Activated CD4-positive, alpha-beta T cell treated with anti-CD3 and anti-CD28 coated beads, Interleukin-2, Interleukin-6, amounts not matched to agents 100 ng/mL and 50 ng/mL, durations not matched to agents 16 hours and 8 hours (primary cell): ENCODE measurements around the gene SMYD3.
"Not testable (repeated sequence)": the region's sequence is repeated elsewhere in the genome, so short reads cannot be mapped to it uniquely, and the experiment has no call there.

ENCODE experiments used
- DNase-seq: peaks from one replicate; pipeline ENCODE4 v3.0.0-alpha.2; 2020

The SMYD3 gene

DNA sequence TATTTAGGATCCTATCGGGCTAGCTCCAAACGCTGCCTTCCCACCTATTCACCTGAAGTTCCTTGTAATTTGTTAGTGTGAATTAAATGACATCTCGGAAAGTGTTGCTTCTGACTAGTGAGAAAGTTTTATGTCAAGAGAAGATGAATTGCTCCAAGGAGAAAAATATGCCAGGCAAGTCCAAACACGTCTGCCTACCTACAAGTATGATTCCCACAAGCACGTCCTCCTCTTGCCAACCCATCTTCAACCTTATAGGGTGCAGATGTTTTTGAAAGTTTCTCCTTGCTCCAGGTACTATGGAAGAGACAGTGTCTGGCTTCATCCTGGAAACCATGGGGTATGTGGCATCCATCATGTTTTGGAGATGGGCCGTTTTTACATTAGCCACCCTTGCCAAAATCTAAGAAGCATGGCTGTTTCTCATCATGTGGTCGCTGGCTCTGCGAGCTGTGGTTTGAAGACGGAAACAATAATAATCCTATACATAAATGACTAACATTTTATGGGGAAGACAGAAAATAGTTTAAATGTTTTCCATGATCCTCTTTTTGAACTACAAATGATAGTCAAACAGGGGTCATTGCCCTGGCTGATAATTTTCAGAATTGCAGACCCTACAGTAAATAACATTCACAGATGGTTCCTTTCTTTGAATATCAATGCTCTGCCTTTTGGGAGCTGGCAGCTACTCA lies 505.8 kb downstream of the SMYD3 start:
- no peak for DNase-seq

DNA sequence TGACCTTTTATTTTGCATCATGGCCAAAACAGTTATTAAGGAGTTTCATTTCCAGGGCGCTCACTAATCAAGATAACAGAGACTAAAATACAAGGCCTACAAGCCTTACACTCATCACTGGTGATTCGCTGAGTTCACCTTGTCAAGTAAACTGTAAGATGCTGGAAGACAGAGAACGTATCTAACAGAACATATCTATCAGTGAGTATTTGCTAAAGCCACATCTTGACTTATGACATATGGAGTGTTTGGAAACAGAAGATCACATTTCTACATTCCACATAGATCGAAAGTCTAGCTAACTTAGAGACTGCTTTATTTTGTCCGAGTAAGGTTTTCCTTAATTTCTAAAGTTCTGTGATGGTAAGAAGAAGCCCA lies 506.5 kb downstream of the SMYD3 start:
- no peak for DNase-seq

DNA sequence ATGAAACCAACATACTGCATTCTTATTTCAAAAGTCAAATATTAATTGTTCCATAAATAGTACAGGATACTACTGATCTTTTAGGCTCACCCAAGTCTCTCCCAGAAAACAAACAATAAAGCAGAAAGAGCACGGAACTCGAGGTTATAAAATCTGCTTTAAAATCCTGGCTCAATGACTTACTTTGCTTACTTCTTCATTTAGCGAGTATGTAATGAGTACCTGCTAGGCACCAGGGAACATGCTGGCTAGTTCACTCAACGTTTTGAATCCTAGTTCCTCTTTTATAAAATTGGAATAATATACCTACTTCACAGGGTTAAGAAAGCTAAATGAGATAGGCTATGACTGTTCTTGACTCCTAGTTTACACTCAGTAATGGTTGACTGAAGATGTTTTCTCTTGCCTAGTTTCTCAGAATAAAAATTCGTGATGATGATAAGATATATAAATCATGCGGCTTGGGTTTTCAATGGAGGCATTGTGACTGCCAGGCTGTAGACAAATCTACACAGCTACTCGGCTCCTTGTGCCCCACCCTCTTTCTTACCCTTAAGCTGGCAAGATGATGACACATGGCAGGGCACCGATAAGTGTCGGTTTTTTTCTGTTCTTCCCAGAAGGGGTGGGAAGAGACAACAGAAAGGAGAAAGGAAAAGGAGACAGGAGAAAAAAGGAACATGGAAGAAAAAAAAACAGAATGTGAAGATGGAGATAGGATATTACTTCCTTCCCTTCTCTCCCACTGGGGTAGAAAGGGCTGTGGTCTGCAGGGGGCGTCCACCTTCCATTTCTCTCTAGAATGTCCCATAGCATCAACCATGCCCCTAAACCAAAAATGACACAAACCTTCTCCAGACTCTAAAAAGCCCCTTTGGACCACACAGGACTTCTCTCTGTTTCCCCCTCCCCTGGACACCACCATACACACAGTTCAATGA lies 507.1 kb downstream of the SMYD3 start:
- DNase-seq = no peak

DNA sequence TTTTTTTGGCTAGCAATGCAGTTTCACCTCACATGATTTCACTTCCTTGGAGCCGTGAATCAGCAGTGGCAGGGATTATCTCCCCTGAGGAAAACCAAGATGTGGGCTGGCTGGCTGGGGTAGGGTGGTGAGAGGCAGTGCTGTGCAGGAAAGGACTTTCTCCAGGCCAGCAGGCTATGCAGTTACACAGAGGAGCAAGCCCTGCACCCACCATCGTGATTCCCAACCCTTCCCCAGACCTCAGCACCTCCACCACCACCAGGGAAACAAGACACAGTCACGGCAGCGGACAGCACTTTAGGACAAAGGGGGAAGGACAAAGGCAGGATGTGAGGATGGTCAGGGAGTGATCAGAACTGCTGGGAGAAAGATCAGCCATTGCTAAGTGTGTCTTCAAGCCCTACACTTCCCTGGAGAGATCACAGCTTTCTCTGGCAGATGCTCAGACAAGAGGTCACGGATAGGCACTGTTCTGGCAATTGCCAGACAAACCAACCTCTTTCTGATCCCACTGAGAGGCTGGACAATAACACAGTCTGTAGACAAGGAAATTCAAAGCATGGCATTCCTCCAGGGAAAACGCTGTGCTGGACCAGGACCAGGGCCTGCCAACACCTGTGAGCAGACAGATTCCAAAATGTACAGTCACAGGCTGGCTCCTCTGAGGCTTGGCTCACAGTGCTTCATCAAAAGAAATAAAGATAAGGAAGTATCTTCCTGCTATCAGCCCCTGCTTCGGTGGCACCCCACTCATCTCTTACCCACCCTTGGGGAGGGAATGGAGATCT lies 509.4 kb downstream of the SMYD3 start:
- DNase-seq = no peak

DNA sequence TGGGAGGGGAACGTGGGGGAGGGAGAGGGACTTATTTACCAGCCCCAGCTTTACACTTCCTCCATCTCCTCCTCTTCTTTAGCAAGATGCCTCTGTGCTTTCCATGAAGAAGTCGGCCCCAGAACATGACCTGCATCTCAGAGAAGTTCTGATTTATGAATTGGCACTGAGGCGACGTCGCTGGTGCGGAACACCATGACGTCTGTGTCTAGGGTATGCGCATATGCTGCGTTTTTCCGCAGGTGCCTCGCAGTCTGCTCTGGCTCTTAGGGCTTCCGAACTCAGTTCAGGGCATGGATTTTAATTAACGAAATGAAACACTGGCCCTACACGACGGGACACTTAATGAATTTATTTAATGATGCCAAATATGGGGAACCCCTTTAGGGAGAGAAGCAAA lies 510.3 kb downstream of the SMYD3 start:
- no peak for DNase-seq

DNA sequence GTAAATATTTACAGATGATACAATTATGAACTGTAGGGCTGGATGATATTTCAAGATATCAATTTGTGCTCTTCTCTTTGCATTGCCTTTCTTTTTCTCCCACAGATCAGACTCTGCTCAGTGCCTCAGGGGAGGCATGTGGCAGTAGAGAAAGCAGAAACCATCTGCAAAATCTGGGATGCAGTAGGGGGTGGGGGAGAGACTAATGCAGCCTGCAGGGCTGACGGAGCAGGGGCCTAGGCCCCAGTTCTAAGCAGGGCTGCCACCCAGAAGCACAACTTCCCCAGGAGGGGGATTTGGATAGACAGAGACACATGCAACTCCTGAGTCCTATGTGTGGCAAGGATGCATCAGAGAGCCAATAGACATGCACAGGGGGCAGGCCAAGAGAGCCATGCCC lies 511.6 kb downstream of the SMYD3 start:
- no peak for DNase-seq

DNA sequence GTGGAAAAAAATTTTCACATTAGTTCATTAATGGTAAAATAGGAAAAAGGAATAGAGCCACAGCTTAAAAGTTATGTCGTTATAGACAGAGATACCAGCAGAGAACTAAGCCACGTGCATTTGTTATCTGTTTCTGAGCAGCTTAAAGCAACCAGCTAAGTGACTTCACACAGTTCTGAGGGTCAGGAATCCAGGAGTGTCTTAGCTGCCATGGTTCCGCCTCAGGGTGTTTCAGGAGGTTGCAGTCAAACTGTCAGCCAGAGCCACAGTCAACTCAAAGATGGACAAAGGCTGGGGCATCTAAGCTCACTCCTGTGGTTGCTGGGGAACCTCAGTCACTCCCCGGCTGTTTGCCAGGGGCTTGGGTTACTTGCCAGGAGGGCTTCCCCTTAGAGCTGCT lies 515.8 kb downstream of the SMYD3 start:
- DNase-seq = no peak

DNA sequence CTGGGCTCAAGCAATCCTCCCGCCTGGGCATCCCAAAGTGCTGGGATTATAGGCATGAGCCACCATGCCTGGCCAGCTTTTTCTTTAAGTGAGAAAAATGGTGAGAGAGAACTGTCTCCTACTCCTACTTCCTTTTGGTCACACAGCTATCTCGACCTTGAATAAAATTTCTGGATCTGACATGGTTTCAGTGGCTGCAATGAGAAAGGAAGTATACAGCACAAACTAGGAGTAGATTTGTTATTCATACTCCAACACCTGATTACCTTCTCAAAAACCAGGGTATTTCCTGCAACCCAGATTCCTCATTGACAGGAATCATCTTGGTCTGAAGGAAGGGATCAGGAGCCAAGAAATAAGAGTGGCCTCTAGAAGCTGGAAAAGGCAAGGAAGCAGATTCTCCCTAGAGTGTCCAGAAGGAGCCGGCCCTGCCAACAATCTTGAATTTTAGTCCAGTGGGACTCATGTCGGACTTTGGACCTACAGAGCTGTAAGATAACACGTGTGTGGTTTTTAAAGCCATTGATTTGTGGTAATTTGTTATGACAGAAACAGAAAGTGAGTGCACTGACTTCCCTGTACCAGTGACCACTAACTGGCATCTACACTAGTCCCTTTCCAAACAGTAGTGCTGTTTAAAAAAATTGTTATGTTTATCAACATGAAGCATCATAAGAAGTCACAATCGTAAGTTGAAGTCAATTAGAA lies 516.6 kb downstream of the SMYD3 start:
- DNase-seq = no peak

DNA sequence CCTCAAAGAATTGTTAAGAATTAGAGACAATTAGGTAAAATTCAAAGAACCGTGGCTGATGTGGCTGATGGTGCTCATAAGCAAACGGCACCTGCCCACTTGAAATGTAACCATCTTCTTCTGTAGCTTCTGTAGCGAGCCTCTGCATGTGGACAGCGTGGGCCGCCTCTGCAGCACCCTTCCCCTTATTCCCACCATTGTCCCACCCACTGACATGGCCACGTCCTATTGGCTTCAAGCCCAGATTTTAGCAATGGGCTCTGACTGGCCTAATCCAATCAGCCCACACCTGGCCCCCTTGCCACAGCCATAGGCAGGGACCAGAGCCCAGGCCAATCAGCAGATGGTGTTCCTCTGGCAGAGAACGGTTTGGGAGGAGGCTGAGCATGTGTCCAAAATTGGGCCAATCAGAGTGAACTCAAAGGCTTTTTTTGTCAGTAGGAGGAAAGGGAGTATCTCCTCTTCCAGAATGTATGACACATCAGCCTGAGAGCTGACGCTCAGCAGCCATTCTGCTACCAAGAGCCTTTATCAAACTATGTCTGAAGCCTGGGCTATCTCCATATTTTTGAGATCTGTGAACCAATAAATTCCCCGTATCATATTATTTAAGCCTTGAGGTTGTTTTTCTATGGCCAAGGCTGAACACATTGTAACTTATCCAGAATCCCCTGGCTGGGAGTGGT lies 518.5 kb downstream of the SMYD3 start:
- no peak for DNase-seq

DNA sequence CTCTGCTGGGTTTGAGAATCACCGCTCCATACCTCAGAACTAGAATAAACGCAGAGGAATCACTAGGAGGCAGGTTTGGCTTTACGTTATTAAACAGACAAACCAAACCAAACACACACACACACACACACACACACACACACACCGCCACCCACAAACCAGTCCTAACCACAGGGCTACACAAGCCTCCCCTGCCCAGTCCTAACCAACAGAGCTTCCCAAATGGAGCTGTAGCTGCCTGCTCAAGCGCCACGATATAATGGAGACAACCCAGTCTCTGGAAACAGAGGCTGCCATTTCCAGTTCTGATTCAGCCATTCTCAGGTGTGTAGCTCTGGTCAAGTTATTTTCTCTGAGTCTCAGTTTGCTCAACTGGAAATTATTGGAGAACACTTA lies 519.1 kb downstream of the SMYD3 start:
- DNase-seq = no peak

DNA sequence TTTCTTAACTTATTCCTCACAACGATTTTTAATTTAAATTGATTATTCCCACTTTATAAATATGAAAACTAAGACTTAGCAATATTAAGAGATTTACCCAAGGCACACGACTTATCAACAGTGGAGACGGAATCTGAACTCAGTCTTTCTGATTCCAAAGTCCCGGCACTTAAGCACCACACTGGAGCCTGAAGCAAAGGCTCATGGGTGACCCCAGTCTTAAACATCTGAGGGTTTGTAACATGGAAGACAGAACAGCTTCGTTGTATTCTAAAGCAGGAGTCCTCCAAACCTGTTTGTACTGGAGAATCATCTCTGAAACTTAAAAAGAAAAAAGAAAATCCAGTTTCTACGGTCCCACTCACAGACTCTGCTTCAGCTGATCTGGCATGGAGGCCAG lies 519.5 kb downstream of the SMYD3 start:
- no peak for DNase-seq

DNA sequence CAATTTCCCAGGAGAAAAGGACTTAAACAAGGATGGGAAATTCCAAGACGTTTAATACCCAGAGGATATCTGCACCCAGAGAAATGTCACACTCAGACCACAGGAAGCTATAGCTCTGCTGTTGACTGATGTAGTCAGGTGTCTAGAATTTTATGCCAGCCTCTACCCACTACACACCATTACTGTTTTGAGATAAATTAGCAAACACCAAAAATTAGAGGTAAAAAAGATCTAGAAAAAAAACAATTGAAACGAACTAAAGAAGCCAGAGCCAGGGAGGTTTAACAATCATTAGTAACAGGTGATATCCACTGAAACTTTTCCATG lies 519.9 kb downstream of the SMYD3 start:
- no peak for DNase-seq

DNA sequence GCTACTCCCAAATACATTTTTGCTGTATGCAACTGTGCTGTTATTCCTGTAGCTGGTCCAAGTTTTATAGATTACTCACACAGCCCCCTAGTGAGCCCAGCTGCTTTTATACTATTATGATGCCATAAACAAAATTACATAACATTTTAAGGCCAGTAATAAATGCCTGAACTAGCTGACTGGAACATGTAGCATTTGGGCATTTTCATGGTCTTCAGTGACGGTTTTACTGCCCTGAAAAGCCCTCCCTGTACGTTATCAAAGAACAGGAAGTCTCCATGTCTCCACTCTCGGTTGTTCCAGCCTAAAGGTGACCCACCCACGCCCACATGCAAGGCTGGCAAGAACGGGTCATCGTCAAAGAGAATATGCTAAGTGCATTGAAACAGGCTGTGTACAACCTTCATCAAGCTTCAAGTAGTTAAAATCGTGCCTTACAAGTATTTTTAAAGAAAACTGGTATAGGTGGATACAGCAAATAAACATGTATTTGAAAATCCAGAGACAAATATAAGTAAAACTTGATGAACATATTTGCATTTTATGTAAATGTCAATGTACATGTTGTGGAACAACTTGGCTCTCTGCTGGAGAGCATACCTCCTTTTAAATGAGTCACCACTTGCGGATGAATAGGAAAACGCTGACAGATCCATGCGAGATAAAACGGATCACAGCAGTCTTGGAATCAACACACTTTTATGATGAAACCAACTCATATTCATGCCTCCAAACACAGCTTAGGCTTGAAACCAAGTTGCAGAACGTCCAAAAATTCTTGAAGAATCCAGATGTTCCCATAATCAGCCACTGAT lies 520.5 kb downstream of the SMYD3 start:
- DNase-seq = no peak

DNA sequence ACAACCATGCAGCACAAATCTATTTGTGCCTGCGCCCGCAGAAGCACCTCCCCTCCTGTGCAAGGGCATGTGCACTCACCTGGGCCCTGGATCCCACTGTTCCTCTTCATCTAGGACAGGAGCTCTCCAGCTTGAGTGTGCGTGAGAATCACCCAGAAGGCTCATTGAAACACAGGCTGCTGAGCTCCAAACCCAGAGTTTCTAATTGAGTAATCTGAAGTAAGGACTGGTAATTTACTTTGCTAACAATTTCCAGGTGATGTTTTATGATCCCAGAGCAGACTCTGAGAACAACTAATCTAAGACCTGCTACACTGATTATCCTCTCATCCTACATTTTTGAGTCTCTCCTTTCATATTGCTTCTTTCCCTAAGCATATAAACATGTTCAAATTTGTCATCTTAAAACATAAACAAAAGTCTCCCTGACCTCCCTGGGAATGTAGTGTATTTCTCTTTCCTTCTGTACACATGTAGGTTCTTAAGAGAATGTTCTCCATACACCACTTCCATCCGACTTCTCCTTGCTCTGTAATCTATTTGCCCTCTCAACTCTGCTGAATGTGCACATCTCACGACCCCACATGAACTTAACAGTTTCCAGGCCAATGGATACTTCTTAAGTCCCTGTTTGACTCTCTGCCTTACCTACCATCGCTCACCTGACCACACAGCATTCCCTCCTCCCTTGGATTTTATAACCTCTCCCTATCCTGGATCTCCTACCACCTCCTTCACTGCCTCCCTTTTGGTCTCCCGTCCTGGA lies 522.5 kb downstream of the SMYD3 start:
- DNase-seq = peak; percentile 12

DNA sequence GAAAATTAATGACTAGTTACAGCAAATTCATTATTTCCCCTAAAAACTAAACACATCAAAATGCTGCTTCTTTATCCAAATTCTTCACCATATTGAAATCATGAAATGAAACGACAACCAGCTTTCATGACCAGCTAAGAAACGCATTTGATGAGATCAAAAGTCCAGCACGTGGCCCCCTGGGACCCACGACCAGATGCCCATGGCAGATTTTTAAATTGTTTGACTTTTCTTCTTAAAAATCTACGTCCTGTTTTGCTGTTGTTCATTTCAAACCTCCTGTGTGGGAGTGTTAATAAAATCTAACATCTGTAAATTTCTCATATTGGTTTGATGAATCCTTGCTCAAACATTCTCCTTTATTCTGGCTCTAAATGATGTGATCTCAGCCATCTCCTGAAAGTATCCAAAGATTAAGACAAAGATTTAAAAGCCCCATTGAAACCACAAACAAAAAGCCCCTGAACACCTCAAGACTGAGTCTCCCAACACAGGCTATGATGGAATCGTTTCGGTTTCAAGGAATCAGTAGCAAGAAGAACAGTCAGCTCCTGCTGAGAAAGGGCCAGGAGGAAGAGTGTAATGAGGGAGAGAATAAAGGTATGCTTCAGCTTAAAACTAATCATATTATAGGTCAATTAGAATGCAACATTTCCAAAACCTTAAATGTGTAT lies 523.6 kb downstream of the SMYD3 start:
- DNase-seq = no peak

DNA sequence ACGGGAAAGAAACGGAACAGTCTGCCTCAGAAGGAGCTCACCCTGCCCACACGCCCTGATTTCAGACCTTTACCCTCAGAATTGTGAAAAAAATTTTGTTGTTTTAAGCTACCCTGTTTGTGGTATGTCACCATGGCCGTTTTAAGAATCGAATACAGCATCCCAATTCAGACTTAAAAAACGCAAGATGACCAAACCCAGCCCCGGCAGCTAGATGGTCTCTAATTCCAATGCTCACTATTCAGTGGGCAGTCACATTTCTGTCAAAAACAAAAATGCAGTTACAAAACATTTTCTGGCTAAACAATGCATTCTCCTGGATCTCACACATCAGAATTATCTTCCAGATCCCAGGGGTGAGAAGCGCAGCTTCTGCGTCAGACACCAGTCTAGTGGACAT lies 527.5 kb downstream of the SMYD3 start:
- DNase-seq = no peak

DNA sequence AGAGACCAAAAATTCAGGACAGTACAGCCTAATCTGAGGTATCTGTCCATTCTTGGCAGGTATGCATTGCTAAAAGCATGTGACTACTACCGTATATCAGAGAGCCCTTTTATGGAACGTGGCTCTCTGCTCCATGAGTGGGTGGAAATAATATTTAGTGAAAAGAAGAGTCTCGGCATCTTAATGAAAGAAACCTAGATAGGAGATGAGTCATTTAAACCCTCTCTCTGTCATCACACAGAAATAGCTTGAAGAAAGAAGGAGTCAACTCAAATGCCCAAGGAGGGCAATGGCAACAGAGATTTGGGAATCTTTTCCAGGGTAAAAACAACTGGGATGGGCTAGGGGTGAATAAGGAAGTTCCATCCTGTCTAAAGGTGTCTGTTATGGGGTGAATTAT lies 528.2 kb downstream of the SMYD3 start:
- no peak for DNase-seq

DNA sequence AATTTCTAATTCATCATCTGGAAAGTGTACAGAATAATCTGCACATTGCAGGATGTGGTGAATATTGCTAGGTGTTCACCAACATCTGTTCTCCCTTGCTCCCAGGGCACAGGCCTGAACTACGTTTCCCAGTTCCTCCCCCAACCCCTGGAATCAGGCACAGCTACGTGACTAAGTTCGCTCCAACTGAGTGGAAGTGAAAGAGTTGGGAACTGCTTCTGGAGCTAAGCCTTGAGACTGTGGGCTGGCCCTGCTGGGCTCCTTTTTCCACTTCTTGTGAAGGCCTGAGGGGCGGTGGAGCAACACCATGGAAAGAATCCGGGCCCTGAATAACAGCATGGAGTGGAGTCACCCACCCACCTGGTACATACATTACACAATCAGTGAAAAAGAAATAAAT lies 534.6 kb downstream of the SMYD3 start:
- DNase-seq = no peak

DNA sequence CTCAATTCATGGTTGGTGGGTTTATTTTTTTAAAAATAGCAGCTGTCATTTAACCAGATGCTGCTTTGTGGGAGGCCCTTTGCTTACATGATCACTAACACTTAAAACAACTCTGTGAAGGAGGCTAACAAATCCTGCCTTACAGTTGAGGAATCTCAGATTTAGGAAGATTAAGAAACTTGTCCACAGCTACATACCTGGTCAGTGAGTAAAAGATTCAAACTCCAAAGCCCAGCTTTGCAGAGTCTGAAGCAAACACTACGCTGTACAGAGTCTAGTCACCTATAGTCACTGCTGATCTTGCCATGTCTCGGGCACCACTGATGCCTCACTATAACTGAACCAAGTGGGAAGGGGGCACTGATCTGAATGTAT lies 535.4 kb downstream of the SMYD3 start:
- DNase-seq = no peak

DNA sequence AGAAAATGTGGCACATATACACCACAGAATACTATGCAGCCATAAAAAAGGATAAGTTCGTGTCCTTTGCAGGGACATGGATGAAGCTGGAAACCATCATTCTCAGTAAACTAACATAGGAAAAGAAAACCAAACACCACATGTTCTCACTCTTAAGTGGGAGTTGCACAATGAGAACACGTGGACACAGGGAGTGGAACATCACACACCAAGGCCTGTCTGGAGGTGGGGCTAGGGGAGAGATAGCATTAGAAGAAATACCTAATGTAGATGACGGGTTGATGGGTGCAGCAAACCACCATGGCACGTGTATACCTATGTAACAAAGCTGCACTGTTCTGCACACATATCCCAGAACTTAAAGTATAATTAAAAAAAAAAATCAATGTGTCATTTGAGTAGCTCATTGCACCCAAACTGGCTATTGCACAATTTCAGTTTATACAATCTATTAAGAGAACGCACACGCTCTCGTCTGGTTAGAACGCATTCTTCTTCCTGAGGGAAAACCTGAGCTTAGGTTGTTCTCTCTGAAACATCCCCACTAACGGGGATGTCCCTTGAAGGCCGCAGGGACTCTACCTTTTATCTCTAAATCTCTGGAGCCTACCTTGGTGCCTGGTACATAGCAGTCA lies 535.9 kb downstream of the SMYD3 start:
- DNase-seq = not testable (repeated sequence)
